Measurements from ENCODE around the gene PLEK2.
"Not testable (repeated sequence)": the region's sequence is repeated elsewhere in the genome, so short reads cannot be mapped to it uniquely, and the experiment has no call there.

Gene PLEK2

GRCh38 chr14:67357186-67357968 is 54.6 kb downstream of the PLEK2 start:
- no peak for DNase-seq

GRCh38 chr14:67352055-67352454 is 59.9 kb downstream of the PLEK2 start:
- no peak for DNase-seq

DNA sequence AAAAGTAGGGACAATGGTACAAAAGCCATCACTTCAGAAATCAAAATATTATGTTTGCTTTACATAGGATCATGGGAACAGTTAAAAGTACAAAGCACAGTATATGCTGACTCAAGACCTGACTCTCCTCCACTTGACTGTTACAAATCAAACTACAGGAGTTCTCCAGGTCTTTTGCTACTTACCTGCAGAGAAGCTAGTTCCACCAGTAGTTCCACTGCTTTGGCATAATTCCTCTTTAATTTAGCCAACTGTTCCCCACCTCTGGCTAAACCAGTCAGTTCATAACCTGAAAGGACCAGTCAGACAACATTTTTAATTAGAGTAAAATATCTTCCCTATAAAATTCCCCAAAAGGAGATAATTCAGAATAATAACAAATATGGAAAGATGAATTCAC is 66.4 kb downstream of the PLEK2 start:
- no peak for DNase-seq

- DNase-seq: no peak
Measured at GRCh38 chr14:67343601-67344230, 68.2 kb downstream of the PLEK2 start.

DNA sequence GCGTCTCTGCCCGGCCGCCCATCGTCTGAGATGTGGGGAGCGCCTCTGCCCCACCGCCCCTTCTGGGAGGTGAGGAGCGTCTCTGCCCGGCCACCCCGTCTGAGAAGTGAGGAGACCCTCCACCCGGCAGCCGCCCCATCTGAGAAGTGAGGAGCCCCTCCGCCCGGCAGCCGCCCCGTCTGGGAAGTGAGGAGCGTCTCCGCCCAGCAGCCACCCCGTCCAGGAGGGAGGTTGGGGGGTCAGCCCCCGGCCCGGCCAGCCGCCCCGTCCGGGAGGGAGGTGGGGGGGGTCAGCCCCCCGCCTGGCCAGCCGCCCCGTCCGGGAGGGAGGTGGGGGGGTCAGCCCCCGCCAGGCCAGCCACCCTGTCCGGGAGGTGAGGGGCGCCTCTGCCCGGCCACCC is 70.7 kb downstream of the PLEK2 start:
- not testable (repeated sequence) for DNase-seq
